Measurements from ENCODE around the gene DR1.

Gene DR1

DNA sequence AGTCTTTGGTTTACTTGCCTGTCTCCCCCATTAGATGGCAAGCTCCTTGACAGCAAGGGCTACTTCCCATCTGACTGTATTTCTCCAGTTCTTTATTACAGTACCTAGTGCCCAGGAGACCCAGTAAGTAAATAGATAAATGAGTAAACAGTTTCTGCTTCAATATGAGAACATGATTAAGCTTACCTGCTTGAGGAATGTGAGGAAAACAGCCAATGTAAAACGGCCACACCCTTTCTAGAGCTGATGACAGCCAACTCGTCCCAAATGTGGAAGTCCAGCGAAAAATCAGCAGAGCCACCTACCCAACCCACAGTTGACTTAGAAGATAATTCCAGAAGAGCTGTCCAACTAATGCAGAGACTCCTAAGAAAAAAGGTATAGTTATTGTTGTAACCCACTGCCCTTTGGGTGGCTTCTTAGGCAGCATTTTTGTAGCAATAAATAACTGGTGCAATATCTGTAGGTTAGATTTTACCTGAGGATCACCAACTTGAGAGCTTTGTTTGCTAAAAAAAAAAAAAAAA is 6.5 kb upstream of the DR1 start:
- Histone ChIP-seq H3K27me3 (ENCODE audit: control insufficient read depth in 1 of 2, insufficient read depth in 2 of 2, low read length in 2 of 2) (no peaks in the 10 kb centered on the region), H3K36me3 (ENCODE audit: control insufficient read depth in 1 of 2, insufficient read depth in 2 of 2, low read length in 2 of 2) (peaks cover 5 to 16% of the 10 kb centered on the region in 2 donors), H3K4me3 (ENCODE audit: low read depth in 1 of 2, low read length in 2 of 2) (no peak overlapping the region), H3K4me1 (ENCODE audit: control insufficient read depth in 1 of 2, insufficient read depth in 2 of 2, low read length in 2 of 2) (peaks cover 0 to 4% of the 10 kb centered on the region in 2 donors), H3K9me3 (ENCODE audit: control insufficient read depth in 1 of 2, low read length in 2 of 2) (no peaks in the 10 kb centered on the region), H3K9ac (ENCODE audit: low read depth in 1 of 2, low read length in 2 of 2) (no peak overlapping the region), H3K27ac (ENCODE audit: low read depth, low read length) (no peak overlapping the region)

DNA sequence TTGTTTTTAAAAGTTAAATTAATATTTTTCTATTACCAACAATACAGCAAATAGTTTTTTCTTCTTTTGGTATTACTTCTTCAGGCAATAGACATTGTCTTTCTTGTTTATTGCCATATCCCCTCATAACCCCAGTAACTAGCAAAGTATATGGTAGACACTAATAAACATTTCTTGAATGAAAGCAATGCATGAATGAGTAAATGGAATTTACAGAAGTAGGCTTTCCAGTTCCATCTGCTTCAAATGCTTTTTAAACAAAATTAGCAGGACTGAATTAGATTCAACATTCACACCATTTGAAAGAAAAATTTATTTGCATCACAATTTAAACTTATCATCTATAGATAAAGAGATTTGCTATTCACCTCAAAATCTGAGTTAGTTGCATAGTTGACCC is 5.6 kb upstream of the DR1 start:
- H3K4me1 ChIP-seq (ENCODE audit: control insufficient read depth in 1 of 2, insufficient read depth in 2 of 2, low read length in 2 of 2) = peaks cover 3 to 4% of the 10 kb centered on the region in 2 donors
- H3K9me3 ChIP-seq (ENCODE audit: control insufficient read depth in 1 of 2, low read length in 2 of 2) = no peaks in the 10 kb centered on the region
- H3K27ac ChIP-seq (ENCODE audit: low read depth, low read length) = no peak overlapping the region
- H3K36me3 ChIP-seq (ENCODE audit: control insufficient read depth in 1 of 2, insufficient read depth in 2 of 2, low read length in 2 of 2) = peaks cover 5 to 16% of the 10 kb centered on the region in 2 donors
- H3K27me3 ChIP-seq (ENCODE audit: control insufficient read depth in 1 of 2, insufficient read depth in 2 of 2, low read length in 2 of 2) = no peaks in the 10 kb centered on the region
- no peak overlapping the region for H3K4me3 ChIP-seq (ENCODE audit: low read depth in 1 of 2, low read length in 2 of 2)
- no peak overlapping the region for H3K9ac ChIP-seq (ENCODE audit: low read depth in 1 of 2, low read length in 2 of 2)

DNA sequence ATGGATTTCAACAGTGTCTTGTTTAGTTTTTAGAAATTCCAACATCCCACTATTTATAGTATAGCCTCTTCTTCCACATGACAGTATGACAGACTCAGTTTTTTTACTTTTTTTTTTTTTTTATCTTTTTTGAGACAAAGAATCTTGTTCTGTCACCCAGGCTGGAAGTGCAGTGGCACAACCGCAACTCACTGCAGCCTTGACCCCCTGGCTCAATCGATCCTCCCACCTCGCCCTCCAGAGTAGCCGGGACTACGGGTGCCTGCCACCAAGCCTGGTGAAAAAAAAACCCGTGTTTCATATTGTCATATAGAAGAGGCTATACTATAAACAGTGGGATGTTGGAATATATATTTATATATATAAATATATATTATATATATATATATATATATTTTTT is 1.2 kb upstream of the DR1 start:
- H3K27ac ChIP-seq (ENCODE audit: low read depth, low read length) = no peak overlapping the region
- no peak overlapping the region for H3K9ac ChIP-seq (ENCODE audit: low read depth in 1 of 2, low read length in 2 of 2)
- no peak overlapping the region for H3K4me3 ChIP-seq (ENCODE audit: low read depth in 1 of 2, low read length in 2 of 2)
- H3K27me3 ChIP-seq (ENCODE audit: control insufficient read depth in 1 of 2, insufficient read depth in 2 of 2, low read length in 2 of 2) = no peaks in the 10 kb centered on the region
- H3K9me3 ChIP-seq (ENCODE audit: control insufficient read depth in 1 of 2, low read length in 2 of 2) = no peaks in the 10 kb centered on the region
- H3K36me3 ChIP-seq (ENCODE audit: control insufficient read depth in 1 of 2, insufficient read depth in 2 of 2, low read length in 2 of 2) = no peaks in the 10 kb centered on the region
- peaks cover 8 to 12% of the 10 kb centered on the region in 2 donors for H3K4me1 ChIP-seq (ENCODE audit: control insufficient read depth in 1 of 2, insufficient read depth in 2 of 2, low read length in 2 of 2)

DNA sequence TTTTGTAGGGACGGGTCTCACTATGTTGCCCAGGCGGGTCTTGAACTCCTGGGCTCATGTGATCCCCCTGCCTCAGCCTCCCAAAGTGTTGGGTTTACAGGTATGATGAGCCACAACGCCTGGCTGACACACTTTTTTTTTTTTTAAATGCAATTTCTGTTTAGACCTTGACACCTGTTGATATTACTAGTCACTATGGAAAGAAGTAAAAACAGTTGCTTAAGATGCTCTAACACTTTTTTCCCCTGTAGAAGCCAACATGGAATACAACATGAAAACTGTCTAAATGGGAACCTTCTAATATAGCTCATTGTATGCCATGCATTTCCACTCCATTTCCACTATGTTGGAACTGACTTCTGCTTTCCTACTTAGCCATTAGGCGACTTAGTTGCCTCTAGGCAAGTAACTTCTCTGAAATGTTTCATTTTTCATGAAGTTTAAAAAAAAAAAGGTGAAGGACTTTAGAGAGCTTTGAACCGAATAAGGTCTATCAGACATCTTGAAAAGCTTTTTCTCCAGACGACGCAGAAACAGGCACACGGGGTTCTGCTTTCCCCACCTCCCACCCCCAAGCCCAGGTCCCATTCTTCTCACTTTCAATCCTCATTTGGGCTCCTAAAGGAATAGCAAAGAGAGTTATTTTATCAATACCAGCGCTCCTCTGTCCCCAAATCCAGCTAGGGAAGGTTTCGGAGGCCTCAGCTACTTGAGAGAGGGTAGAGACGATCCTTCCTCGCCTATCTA is 648 bp upstream of the DR1 start:
- peak overlapping the region; percentile 96 to 97 for H3K4me3 ChIP-seq (ENCODE audit: low read depth in 1 of 2, low read length in 2 of 2)
- H3K27ac ChIP-seq (ENCODE audit: low read depth, low read length) = peak overlapping the region; percentile 98
- H3K36me3 ChIP-seq (ENCODE audit: control insufficient read depth in 1 of 2, insufficient read depth in 2 of 2, low read length in 2 of 2) = peaks cover 0 to 1% of the 10 kb centered on the region in 2 donors
- peaks cover 12 to 18% of the 10 kb centered on the region in 2 donors for H3K4me1 ChIP-seq (ENCODE audit: control insufficient read depth in 1 of 2, insufficient read depth in 2 of 2, low read length in 2 of 2)
- no peaks in the 10 kb centered on the region for H3K27me3 ChIP-seq (ENCODE audit: control insufficient read depth in 1 of 2, insufficient read depth in 2 of 2, low read length in 2 of 2)
- H3K9ac ChIP-seq (ENCODE audit: low read depth in 1 of 2, low read length in 2 of 2) = peak overlapping the region; percentile 92 to 98
- H3K9me3 ChIP-seq (ENCODE audit: control insufficient read depth in 1 of 2, low read length in 2 of 2) = no peaks in the 10 kb centered on the region

DNA sequence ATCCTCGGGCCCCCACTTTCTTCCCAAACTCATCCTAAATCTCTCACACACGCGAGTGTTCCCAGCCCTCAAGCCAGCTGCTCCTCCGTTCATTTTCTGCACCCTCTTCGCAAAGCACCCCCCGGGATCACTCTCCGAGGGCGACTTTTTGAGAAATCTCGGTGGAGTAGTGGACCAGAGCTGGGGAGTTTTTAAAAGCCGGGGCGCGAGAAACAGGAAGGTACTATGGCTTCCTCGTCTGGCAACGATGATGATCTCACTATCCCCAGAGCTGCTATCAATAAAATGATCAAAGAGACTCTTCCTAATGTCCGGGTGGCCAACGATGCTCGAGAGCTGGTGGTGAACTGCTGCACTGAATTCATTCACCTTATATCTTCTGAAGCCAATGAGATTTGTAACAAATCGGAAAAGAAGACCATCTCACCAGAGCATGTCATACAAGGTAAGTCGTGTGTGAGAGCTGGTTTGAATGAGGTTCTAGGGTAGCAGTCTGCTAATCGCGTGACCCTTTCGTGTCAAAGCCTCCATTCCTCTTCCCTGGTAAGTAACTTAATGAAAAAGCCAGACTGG is 800 bp downstream of the DR1 start:
- peaks cover 18 to 26% of the 10 kb centered on the region in 2 donors for H3K4me1 ChIP-seq (ENCODE audit: control insufficient read depth in 1 of 2, insufficient read depth in 2 of 2, low read length in 2 of 2)
- H3K9me3 ChIP-seq (ENCODE audit: control insufficient read depth in 1 of 2, low read length in 2 of 2) = no peaks in the 10 kb centered on the region
- peak overlapping the region; percentile 98 for H3K27ac ChIP-seq (ENCODE audit: low read depth, low read length)
- H3K36me3 ChIP-seq (ENCODE audit: control insufficient read depth in 1 of 2, insufficient read depth in 2 of 2, low read length in 2 of 2) = peaks cover 0 to 3% of the 10 kb centered on the region in 2 donors
- peak overlapping the region; percentile 92 to 98 for H3K9ac ChIP-seq (ENCODE audit: low read depth in 1 of 2, low read length in 2 of 2)
- H3K27me3 ChIP-seq (ENCODE audit: control insufficient read depth in 1 of 2, insufficient read depth in 2 of 2, low read length in 2 of 2) = no peaks in the 10 kb centered on the region
- peak overlapping the region; percentile 96 to 97 for H3K4me3 ChIP-seq (ENCODE audit: low read depth in 1 of 2, low read length in 2 of 2)

DNA sequence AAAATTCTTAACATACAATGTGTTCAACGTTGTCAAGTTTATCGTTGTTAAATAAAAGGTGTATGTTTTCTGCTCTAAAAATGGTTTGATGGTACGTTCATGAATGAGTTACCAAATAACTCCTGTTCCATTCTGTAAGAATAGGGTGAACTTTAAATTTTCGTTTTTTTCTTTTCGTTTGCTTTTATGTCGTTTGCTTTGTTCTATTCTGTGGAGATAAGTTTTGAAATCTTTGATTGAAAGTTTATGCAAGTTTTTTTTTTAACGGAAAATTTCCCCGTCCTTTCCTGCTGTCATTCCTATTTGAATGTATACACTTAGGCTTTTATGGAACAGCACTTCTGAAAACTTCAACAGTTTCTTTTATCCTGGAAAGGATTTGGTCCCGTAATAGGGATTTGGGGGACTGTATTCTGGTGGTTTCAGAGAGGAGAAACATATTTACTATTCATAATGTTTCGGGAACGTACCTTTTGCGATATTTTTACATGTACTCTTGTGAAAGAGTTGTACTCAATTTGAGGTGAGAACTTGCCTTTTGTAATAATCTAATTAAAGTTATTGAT is 1.7 kb downstream of the DR1 start:
- H3K9me3 ChIP-seq (ENCODE audit: control insufficient read depth in 1 of 2, low read length in 2 of 2) = no peaks in the 10 kb centered on the region
- no peaks in the 10 kb centered on the region for H3K27me3 ChIP-seq (ENCODE audit: control insufficient read depth in 1 of 2, insufficient read depth in 2 of 2, low read length in 2 of 2)
- peaks cover 18 to 26% of the 10 kb centered on the region in 2 donors for H3K4me1 ChIP-seq (ENCODE audit: control insufficient read depth in 1 of 2, insufficient read depth in 2 of 2, low read length in 2 of 2)
- peak overlapping the region; percentile 96 to 97 for H3K4me3 ChIP-seq (ENCODE audit: low read depth in 1 of 2, low read length in 2 of 2)
- no peak overlapping the region for H3K27ac ChIP-seq (ENCODE audit: low read depth, low read length)
- peaks cover 0 to 3% of the 10 kb centered on the region in 2 donors for H3K36me3 ChIP-seq (ENCODE audit: control insufficient read depth in 1 of 2, insufficient read depth in 2 of 2, low read length in 2 of 2)
- H3K9ac ChIP-seq (ENCODE audit: low read depth in 1 of 2, low read length in 2 of 2) = peak overlapping the region; percentile 92 to 98

DNA sequence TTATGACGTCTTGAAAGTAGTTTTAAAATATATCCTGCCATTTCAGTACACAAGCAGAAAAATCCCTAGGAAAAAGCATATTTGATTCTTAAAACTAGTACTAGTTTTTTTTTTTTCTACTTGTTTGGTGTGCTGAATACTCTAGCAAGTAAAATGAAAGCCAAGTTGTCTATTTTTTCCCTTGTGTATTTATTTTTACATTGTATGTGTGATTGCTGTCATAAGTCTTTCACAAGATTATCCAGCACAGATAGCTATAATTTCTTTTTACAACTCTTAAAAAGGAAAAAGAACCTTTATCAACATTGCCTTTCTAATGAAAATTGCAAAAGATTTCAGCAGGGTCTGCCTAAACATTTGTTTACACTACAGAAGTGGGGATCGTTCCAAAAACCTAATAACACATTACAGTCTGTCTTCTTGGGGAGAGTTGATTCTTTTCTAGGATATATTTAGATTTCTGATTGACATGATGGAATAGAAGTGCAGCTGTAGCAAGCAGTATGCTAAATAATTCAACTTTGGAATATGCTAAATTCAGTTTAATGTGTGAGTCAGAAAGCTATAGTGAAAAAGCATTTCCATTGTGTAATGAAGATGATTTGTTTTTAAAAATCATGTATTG is 2.5 kb downstream of the DR1 start:
- H3K9ac ChIP-seq (ENCODE audit: low read depth in 1 of 2, low read length in 2 of 2) = peak overlapping the region; percentile 92 to 98
- no peaks in the 10 kb centered on the region for H3K9me3 ChIP-seq (ENCODE audit: control insufficient read depth in 1 of 2, low read length in 2 of 2)
- peaks cover 18 to 26% of the 10 kb centered on the region in 2 donors for H3K4me1 ChIP-seq (ENCODE audit: control insufficient read depth in 1 of 2, insufficient read depth in 2 of 2, low read length in 2 of 2)
- peaks cover 0 to 3% of the 10 kb centered on the region in 2 donors for H3K36me3 ChIP-seq (ENCODE audit: control insufficient read depth in 1 of 2, insufficient read depth in 2 of 2, low read length in 2 of 2)
- no peak overlapping the region for H3K27ac ChIP-seq (ENCODE audit: low read depth, low read length)
- peak overlapping the region; percentile 96 to 97 for H3K4me3 ChIP-seq (ENCODE audit: low read depth in 1 of 2, low read length in 2 of 2)
- H3K27me3 ChIP-seq (ENCODE audit: control insufficient read depth in 1 of 2, insufficient read depth in 2 of 2, low read length in 2 of 2) = no peaks in the 10 kb centered on the region

DNA sequence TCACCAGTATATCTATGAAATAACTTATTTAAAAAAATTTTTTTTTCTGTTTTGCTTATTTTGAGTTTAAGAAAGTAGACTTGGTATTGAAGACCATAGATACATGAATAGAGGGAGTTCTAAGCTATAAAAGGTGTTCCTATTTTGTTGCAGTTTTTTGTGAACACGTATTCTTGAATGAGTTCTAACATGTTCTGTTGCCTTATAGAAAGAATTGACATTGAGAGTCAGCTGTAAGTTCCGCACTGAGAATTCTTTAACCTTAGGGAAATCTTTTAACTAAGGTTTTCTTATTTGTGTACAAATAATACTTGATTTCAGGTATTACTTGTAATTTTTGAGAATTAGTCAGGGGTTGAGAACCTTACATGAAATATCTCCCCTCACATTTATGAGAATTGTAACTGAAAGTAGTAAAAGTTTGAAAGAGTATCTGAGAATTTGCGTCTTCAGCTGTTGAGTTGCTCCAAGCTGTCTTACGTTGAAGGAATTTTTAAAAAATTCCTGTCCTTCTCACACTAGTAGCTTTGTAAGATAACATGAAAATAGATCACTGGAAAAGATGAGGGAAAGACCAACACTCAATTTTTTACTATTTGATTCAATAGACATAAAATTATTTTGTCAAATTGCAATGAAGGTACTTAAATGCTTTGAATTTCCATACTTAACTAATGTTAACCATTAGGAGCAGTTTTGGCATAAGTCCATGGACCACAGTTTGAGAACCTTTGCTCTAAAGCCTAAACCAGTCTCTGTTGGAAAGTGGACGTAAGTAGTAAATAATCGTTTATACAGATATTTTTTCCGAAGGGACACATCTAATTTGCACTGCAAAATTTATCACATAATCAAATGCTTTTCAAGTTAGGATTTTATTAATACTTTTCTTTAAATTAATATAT is 3.8 kb downstream of the DR1 start:
- Histone ChIP-seq H3K9me3 (ENCODE audit: control insufficient read depth in 1 of 2, low read length in 2 of 2) (no peaks in the 10 kb centered on the region), H3K4me3 (ENCODE audit: low read depth in 1 of 2, low read length in 2 of 2) (peak overlapping the region; percentile 96 to 97), H3K27ac (ENCODE audit: low read depth, low read length) (no peak overlapping the region), H3K27me3 (ENCODE audit: control insufficient read depth in 1 of 2, insufficient read depth in 2 of 2, low read length in 2 of 2) (no peaks in the 10 kb centered on the region), H3K36me3 (ENCODE audit: control insufficient read depth in 1 of 2, insufficient read depth in 2 of 2, low read length in 2 of 2) (peaks cover under 1 to 7% of the 10 kb centered on the region in 2 donors), H3K4me1 (ENCODE audit: control insufficient read depth in 1 of 2, insufficient read depth in 2 of 2, low read length in 2 of 2) (peaks cover 14 to 26% of the 10 kb centered on the region in 2 donors), H3K9ac (ENCODE audit: low read depth in 1 of 2, low read length in 2 of 2) (peak overlapping the region in 1 of 2 donors; percentile 92)

DNA sequence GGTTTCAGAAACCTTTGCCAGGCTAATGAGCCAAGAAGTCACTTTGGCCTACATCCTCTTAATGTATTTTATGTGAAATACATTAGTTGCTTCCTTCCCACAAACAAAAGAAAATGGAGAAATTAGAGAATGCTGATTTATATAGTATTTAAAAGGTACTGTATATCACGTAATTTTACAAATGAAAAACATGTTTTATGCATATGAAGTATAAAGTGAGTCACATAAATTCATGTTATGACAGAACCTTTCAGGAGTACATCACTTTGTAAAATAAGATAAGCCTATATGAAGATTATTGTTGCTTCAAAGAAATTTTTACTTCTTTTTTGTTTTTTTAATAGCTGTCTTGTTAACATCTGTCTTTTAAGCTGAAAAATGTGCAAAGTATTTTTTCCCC is 4.6 kb downstream of the DR1 start:
- no peak overlapping the region for H3K4me3 ChIP-seq (ENCODE audit: low read depth in 1 of 2, low read length in 2 of 2)
- no peak overlapping the region for H3K27ac ChIP-seq (ENCODE audit: low read depth, low read length)
- no peak overlapping the region for H3K9ac ChIP-seq (ENCODE audit: low read depth in 1 of 2, low read length in 2 of 2)
- H3K36me3 ChIP-seq (ENCODE audit: control insufficient read depth in 1 of 2, insufficient read depth in 2 of 2, low read length in 2 of 2) = peaks cover 8 to 15% of the 10 kb centered on the region in 2 donors
- H3K9me3 ChIP-seq (ENCODE audit: control insufficient read depth in 1 of 2, low read length in 2 of 2) = no peaks in the 10 kb centered on the region
- H3K4me1 ChIP-seq (ENCODE audit: control insufficient read depth in 1 of 2, insufficient read depth in 2 of 2, low read length in 2 of 2) = peaks cover 14 to 23% of the 10 kb centered on the region in 2 donors
- no peaks in the 10 kb centered on the region for H3K27me3 ChIP-seq (ENCODE audit: control insufficient read depth in 1 of 2, insufficient read depth in 2 of 2, low read length in 2 of 2)

Measured in duodenal mucosa (tissue), 2 donors.